Activated CD4-positive, alpha-beta memory T cell treated with anti-CD3 and anti-CD28 coated beads, Interleukin-2, amount 10 ng/mL, durations not matched to agents 7 days and 5 days (primary cell): ENCODE measurements around the gene ADIPOR2. TPM values are rescaled to one million over a fixed set of nuclear protein-coding genes. Genes with fewer than 3 reads are reported as not detected.
A peak's percentile ranks its signal among the peaks of the same experiment; 100 is the strongest.

Source experiments
- CTCF ChIA-PET: fragments of 350-600 bp; sonication (Branson Sonifier 250); formaldehyde crosslinking; loops from one replicate; lab custom pipeline; 2021; ENCODE audit warnings: antibody characterized with exemption, inconsistent platforms; lab: Charles Lee
- POLR2A ChIA-PET: fragments of 350-600 bp; sonication (Branson Sonifier 250); formaldehyde crosslinking; loops from one replicate; lab custom pipeline; 2021; ENCODE audit warnings: antibody characterized with exemption; lab: Charles Lee
- DNase-seq: peaks from one replicate; pipeline ENCODE4 v3.0.0-alpha.2; 2020
- H3K27ac Mint-ChIP-seq: one replicate; pipeline ENCODE4 v1.8.0; 2021; ENCODE audit warnings: mild to moderate bottlenecking, mixed read lengths
- H3K27me3 Mint-ChIP-seq: one replicate; pipeline ENCODE4 v1.8.0; 2021; ENCODE audit warnings: mixed read lengths
- H3K36me3 Mint-ChIP-seq: one replicate; pipeline ENCODE4 v1.8.0; 2021; ENCODE audit warnings: low read depth, mixed read lengths
- H3K4me1 Mint-ChIP-seq: one replicate; pipeline ENCODE4 v1.8.0; 2021; ENCODE audit warnings: mixed read lengths
- H3K4me3 Mint-ChIP-seq: one replicate; pipeline ENCODE4 v1.8.0; 2021; ENCODE audit warnings: mild to moderate bottlenecking, mixed read lengths
- H3K9me3 Mint-ChIP-seq: one replicate; pipeline ENCODE4 v1.8.0; 2021; ENCODE audit warnings: mixed read lengths
- total RNA-seq, 2 experiments: library from RNA; stranded (reverse); gene quantifications; one replicate each; pipeline ENCODE4 v1.2.3, GENCODE V29; 2021

Gene ADIPOR2
- total RNA-seq, 2 experiments from 2014 or later: 63.8 to 71.8 TPM

DNA sequence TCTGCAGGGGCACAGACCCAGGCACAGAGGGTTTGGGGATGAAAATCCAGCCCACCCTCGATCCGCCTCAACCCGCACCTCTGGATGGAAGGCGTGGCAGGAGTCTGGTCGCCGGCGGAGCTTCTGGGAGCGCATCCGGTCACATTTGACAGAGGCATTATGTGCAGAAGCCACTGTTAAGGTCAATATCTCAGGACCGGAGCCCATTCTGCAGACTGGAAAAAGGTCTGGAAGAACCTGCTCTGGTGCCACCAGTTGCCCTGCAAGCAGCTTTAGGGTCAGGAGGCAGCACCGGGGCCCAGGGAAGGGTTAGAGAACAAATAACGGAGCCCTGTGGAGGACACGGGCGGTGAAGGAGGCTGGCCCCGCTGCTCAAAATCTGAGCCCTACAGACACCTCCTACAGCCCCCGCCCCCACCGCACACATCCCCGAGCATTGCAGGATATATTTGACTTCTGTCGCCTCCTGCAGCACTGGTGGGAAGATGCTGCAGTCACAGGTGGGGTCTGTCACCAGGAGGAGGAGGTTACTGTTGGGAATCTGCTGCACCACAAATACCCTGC is 104.4 kb downstream of the ADIPOR2 start:
- ChIA-PET POLR2A (interaction anchor here (0.6 to 1.6 kb wide), 5 partner anchors 19 to 184 kb away, joined by 3 to 15 read pairs (median 3); no protein-coding TSS in a partner anchor), CTCF (interaction anchor here (0.6 to 3.6 kb wide), 9 partner anchors 34 to 239 kb away, joined by 3 to 57 read pairs (median 3); no protein-coding TSS in a partner anchor)
- peak overlapping the region; percentile 43 for H3K4me3 Mint-ChIP-seq
- peaks cover 24% of the 10 kb centered on the region for H3K4me1 Mint-ChIP-seq
- no peaks in the 10 kb centered on the region for H3K9me3 Mint-ChIP-seq
- DNase-seq: peak; percentile 16
- no peaks in the 10 kb centered on the region for H3K36me3 Mint-ChIP-seq
- H3K27ac Mint-ChIP-seq: no peak overlapping the region
- H3K27me3 Mint-ChIP-seq: no peaks in the 10 kb centered on the region

DNA sequence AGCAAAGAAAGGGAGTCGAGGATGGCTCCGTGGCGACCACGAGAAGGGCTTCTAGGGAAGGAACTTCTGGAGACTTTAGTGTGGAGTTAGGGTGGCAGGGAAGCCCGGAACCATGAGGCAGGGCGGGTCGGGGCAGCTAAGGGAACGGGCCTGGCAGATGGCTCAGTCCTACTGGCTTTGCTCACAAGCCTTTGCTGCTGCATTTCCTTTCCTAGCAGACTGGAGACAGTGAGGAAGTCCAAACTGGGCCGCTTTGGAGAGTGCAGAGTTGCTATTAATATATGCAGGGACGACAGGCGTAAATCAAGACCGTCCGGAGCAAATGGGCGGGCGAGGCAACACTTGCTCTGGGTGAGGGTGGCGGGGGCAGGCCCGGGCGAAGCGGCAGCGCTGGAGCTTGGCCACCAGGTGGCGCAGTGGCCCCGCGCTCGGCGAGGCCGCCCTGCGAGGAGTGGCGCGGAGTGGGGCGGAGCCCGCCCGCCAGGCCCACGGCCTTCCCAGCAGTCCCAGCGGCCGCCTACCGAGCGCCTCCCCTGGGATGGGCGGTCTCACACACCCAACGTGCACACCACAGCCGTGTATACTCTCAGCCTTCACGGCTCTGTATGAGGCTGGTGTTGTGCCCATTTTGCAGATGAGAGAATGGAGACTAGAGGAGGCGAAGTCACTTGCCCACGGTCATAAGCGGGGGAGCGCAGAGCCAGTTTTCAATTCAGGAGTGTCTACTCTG is 105.1 kb downstream of the ADIPOR2 start:
- DNase-seq: peak; percentile 95
- no peaks in the 10 kb centered on the region for H3K27me3 Mint-ChIP-seq
- peak overlapping the region; percentile 79 for H3K27ac Mint-ChIP-seq
- no peaks in the 10 kb centered on the region for H3K36me3 Mint-ChIP-seq
- no peaks in the 10 kb centered on the region for H3K9me3 Mint-ChIP-seq
- ChIA-PET POLR2A (interaction anchor here (0.7 to 1.6 kb wide), 4 partner anchors 18 to 161 kb away, joined by 3 to 15 read pairs (median 3); no protein-coding TSS in a partner anchor), CTCF (interaction anchor here (0.6 to 3.6 kb wide), 10 partner anchors 34 to 239 kb away, joined by 3 to 57 read pairs (median 3); no protein-coding TSS in a partner anchor)
- H3K4me1 Mint-ChIP-seq: peaks cover 18% of the 10 kb centered on the region
- H3K4me3 Mint-ChIP-seq: peak overlapping the region; percentile 82

GRCh38 chr12:1796515-1797010 is 105.7 kb downstream of the ADIPOR2 start:
- Mint-ChIP-seq H3K9me3 (no peaks in the 10 kb centered on the region), H3K27me3 (no peaks in the 10 kb centered on the region), H3K4me1 (peaks cover 12% of the 10 kb centered on the region), H3K36me3 (no peaks in the 10 kb centered on the region), H3K4me3 (peak overlapping the region; percentile 82), H3K27ac (peak overlapping the region; percentile 79)
- ChIA-PET CTCF (interaction anchor here (0.9 to 3.6 kb wide), 5 partner anchors 35 to 162 kb away, joined by 3 to 57 read pairs (median 3); no protein-coding TSS in a partner anchor), POLR2A (interaction anchor here (0.6 to 1.8 kb wide), 7 partner anchors 12 to 203 kb away, joined by 3 to 8 read pairs (median 3); no protein-coding TSS in a partner anchor)
- peak; percentile 61 for DNase-seq

DNA sequence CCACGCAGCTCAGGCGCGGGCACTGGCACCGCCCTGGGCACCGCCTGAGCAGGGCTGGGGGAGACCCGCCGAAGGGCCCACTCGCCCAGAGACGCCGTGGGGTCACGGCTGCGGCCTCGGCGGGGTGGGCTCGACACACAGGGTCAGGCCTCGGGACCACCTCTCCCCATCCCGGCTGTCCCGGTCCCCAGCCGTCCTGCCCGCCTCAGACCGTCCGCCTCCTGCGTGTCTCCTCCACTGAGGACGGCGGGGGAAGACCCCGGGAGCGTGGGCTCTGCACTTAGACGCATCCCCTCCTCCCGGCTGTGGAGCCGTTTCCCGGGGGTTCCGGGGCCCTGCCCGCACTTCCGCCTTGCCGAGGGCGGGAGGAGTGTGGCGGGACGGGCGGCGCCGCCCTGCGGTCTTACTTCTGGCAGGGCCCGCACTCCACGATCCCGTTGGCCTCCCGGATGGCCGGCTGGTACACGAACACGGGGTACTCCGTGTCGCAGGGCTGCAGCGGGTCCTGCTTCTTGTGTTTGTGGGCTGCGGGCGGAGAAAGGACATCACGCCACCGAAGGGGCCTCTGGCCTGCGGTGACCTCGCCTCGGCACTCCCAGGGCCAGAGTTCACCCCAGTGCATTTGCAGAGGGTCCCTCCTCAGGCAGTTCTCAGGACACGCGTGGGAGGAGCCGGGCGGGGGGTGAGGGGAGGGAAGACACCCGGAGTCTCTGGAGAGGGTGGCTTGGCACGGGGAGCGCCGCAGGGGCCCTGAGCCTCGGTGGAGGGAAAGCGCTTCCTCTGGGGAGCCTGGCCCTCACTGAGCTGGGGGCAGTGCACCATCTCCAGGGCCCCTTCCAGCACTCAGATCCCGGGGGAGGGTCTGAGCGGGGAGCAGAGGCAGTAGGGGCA is 106.4 kb downstream of the ADIPOR2 start:
- H3K9me3 Mint-ChIP-seq: no peaks in the 10 kb centered on the region
- peaks cover 7% of the 10 kb centered on the region for H3K4me1 Mint-ChIP-seq
- peak; percentile 66 for DNase-seq
- no peaks in the 10 kb centered on the region for H3K27me3 Mint-ChIP-seq
- ChIA-PET CTCF (interaction anchor here (1.2 to 3.6 kb wide), 4 partner anchors 135 to 162 kb away, joined by 3 to 57 read pairs (median 12); no protein-coding TSS in a partner anchor), POLR2A (interaction anchor here (0.6 to 1.8 kb wide), 8 partner anchors 9 to 204 kb away, joined by 3 to 8 read pairs (median 4); no protein-coding TSS in a partner anchor)
- H3K36me3 Mint-ChIP-seq: no peaks in the 10 kb centered on the region
- peak overlapping the region; percentile 75 for H3K4me3 Mint-ChIP-seq
- H3K27ac Mint-ChIP-seq: peak overlapping the region; percentile 69

DNA sequence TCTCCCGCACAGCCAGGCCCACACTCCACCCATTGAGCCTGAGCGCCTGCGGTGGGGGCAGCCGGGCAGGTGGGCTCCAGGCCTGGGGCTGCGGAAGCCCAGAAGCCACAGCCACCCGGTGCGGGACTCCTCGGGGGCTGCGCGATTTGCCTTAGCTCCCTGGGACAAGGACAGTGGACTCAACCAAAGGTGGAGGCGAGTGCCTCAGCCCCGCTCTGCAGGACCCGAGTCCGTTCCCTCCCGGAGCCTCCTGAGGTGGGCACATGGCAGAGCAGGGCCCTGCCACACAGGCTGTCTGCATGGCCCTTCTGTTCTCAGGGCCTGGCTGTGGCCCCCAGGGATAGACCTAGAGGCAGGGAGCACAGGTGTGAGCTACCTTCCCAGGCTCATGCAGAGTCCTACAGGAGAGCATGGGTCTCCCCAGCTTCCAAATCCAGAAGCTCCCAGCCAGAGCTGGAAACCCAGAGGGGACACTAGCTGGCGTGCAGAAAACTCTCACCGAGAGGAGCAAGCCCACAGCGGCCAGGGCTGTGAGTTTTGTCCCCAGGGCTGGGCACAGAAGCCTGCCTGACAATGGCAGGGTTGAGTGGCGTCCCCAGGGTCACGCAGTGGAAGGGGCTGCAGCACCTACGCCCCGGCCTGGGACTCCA is 107.2 kb downstream of the ADIPOR2 start:
- no peaks in the 10 kb centered on the region for H3K27me3 Mint-ChIP-seq
- no peak overlapping the region for H3K27ac Mint-ChIP-seq
- H3K36me3 Mint-ChIP-seq: no peaks in the 10 kb centered on the region
- peak overlapping the region; percentile 24 for H3K4me3 Mint-ChIP-seq
- DNase-seq: no peak
- ChIA-PET CTCF (interaction anchor here (1.0 to 1.8 kb wide), 3 partner anchors 108 to 164 kb away, joined by 3 to 12 read pairs (median 4); partner anchors contain the start of gene ADIPOR2), POLR2A (interaction anchor here (0.6 to 1.8 kb wide), 3 partner anchors 8 to 120 kb away, joined by 3 to 5 read pairs (median 4); no protein-coding TSS in a partner anchor)
- H3K9me3 Mint-ChIP-seq: no peaks in the 10 kb centered on the region
- peaks cover 7% of the 10 kb centered on the region for H3K4me1 Mint-ChIP-seq

GRCh38 chr12:1798641-1799020 is 107.8 kb downstream of the ADIPOR2 start:
- no peaks in the 10 kb centered on the region for H3K9me3 Mint-ChIP-seq
- no peak overlapping the region for H3K27ac Mint-ChIP-seq
- POLR2A ChIA-PET: no interaction called here

GRCh38 chr12:1799051-1799881 is 108.4 kb downstream of the ADIPOR2 start:
- no peak overlapping the region for H3K27ac Mint-ChIP-seq
- H3K4me3 Mint-ChIP-seq: no peak overlapping the region
- H3K27me3 Mint-ChIP-seq: no peaks in the 10 kb centered on the region
- no peaks in the 10 kb centered on the region for H3K36me3 Mint-ChIP-seq
- no peaks in the 10 kb centered on the region for H3K9me3 Mint-ChIP-seq
- ChIA-PET CTCF (interaction anchor here (1.0 to 1.8 kb wide), 3 partner anchors 109 to 165 kb away, joined by 3 to 12 read pairs (median 4); partner anchors contain the start of gene ADIPOR2), POLR2A (interaction anchor here (0.8 to 1.2 kb wide), 2 partner anchors 12 to 141 kb away, joined by 3 to 4 read pairs; no protein-coding TSS in a partner anchor)
- peak; percentile 14 for DNase-seq
- peaks cover 8% of the 10 kb centered on the region for H3K4me1 Mint-ChIP-seq

More at GRCh38 chr12:1798641-1799020, 107.8 kb downstream of the ADIPOR2 start:
- Mint-ChIP-seq H3K4me3 (no peak overlapping the region), H3K36me3 (no peaks in the 10 kb centered on the region), H3K27me3 (no peaks in the 10 kb centered on the region), H3K4me1 (peaks cover 7% of the 10 kb centered on the region)
- CTCF ChIA-PET: interaction anchor here (1.0 to 1.8 kb wide), 3 partner anchors 108 to 164 kb away, joined by 3 to 12 read pairs (median 4); partner anchors contain the start of gene ADIPOR2
- DNase-seq: peak; percentile 16

- POLR2A ChIA-PET: interaction anchor here (0.8 to 1.2 kb wide), 2 partner anchors 12 to 140 kb away, joined by 3 to 4 read pairs; no protein-coding TSS in a partner anchor
- Mint-ChIP-seq H3K27me3 (no peaks in the 10 kb centered on the region), H3K27ac (no peak overlapping the region), H3K4me1 (peaks cover 15% of the 10 kb centered on the region), H3K36me3 (no peaks in the 10 kb centered on the region), H3K4me3 (no peak overlapping the region), H3K9me3 (no peaks in the 10 kb centered on the region)
- CTCF ChIA-PET: no interaction called here
- DNase-seq: peak; percentile 15
Observed at GRCh38 chr12:1799882-1800400, 109.1 kb downstream of the ADIPOR2 start.

GRCh38 chr12:1800401-1801302 is 109.8 kb downstream of the ADIPOR2 start:
- Mint-ChIP-seq H3K27ac (no peak overlapping the region), H3K4me1 (peaks cover 14% of the 10 kb centered on the region), H3K27me3 (no peaks in the 10 kb centered on the region), H3K4me3 (no peak overlapping the region), H3K36me3 (no peaks in the 10 kb centered on the region), H3K9me3 (no peaks in the 10 kb centered on the region)
- peak; percentile 16 for DNase-seq
- ChIA-PET POLR2A (interaction anchor here (0.8 to 1.2 kb wide), 2 partner anchors 11 to 139 kb away, joined by 3 to 4 read pairs; no protein-coding TSS in a partner anchor), CTCF (interaction anchor here (0.8 to 1.2 kb wide), 2 partner anchors 139 to 166 kb away, joined by 3 to 4 read pairs; no protein-coding TSS in a partner anchor)
